ENCODE data around the gene CHRNB1.

GRCh38 chr17:7398612-7399011 lies 46.2 kb upstream of the CHRNB1 start:
- TF ChIP-seq POLR2A (IDR thresholded peaks at IDR 0.05) (no peak), CTCF (IDR thresholded peaks at IDR 0.05) (no peak)

Measured in lower leg skin (tissue), 3 donors.